Karpas-422 (cell line): ENCODE data around the gene ABCC2. TPM values are rescaled to one million over a fixed set of nuclear protein-coding genes. Genes with fewer than 3 reads are reported as not detected.

Experiments
- DNase-seq: peaks from one replicate; pipeline ENCODE4 v3.0.0-alpha.2; 2015
- H2AFZ ChIP-seq: fragments of 200-600 bp; sonication (generic); 2 replicates; pipeline ENCODE4 v1.6.1; 2014; ENCODE audit warnings: antibody characterized with exemption, low read length, mixed read lengths
- H3K27ac ChIP-seq: fragments of 200-600 bp; sonication (generic); 2 replicates; pipeline ENCODE4 v1.5.1; 2014; ENCODE audit warnings: mild to moderate bottlenecking, low read length, moderate library complexity
- H3K27me3 ChIP-seq: fragments of 200-600 bp; sonication (generic); 2 replicates; pipeline ENCODE4 v1.6.1; 2014; ENCODE audit warnings: low read length, mixed read lengths
- H3K36me3 ChIP-seq: fragments of 200-600 bp; sonication (generic); 2 replicates; pipeline ENCODE4 v1.6.1; 2014; ENCODE audit warnings: low read length, mixed read lengths; ENCODE audit not compliant: insufficient read depth
- H3K4me1 ChIP-seq: fragments of 200-600 bp; sonication (generic); 2 replicates; pipeline ENCODE4 v1.6.1; 2014; ENCODE audit warnings: mild to moderate bottlenecking, low read length, mixed read lengths
- H3K4me2 ChIP-seq: fragments of 200-600 bp; sonication (generic); 2 replicates; pipeline ENCODE4 v1.6.1; 2014; ENCODE audit warnings: low read length, low read depth, mild to moderate bottlenecking; ENCODE audit not compliant: poor library complexity, severe bottlenecking
- H3K4me3 ChIP-seq: fragments of 200-600 bp; sonication (generic); 2 replicates; pipeline ENCODE4 v1.5.1; 2014; ENCODE audit warnings: mild to moderate bottlenecking, antibody characterized with exemption, low read length, mixed read lengths
- H3K79me2 ChIP-seq: fragments of 200-600 bp; sonication (generic); 2 replicates; pipeline ENCODE4 v1.6.1; 2014; ENCODE audit warnings: mild to moderate bottlenecking, low read length, mixed read lengths
- H3K9ac ChIP-seq: fragments of 200-600 bp; sonication (generic); 2 replicates; pipeline ENCODE4 v1.6.0; 2014; ENCODE audit warnings: low read length
- H3K9me2 ChIP-seq: fragments of 200-600 bp; sonication (generic), shearing (Covaris generic); replicated peaks from 2 replicates; pipeline ENCODE4 v1.6.0; 2014; ENCODE audit warnings: mild to moderate bottlenecking, low read length, moderate library complexity; ENCODE audit not compliant: insufficient read depth
- H3K9me3 ChIP-seq: fragments of 300-700, 200-600 bp; sonication (generic); 2 replicates; pipeline ENCODE4 v1.6.1; 2014; ENCODE audit warnings: low read length, mixed read lengths
- H4K20me1 ChIP-seq: fragments of 200-600 bp; sonication (generic); 2 replicates; pipeline ENCODE4 v1.6.1; 2014; ENCODE audit warnings: mild to moderate bottlenecking, antibody characterized with exemption, low read length, low read depth; ENCODE audit not compliant: insufficient read depth
- total RNA-seq: library from RNA; depleted of rRNA; stranded (reverse); fragments of >200 nt; shearing (Covaris generic); gene quantifications from 2 replicates; pipeline ENCODE4 v1.2.3, GENCODE V29; 2014; ENCODE audit warnings: low replicate concordance

Gene ABCC2
- total RNA-seq, 1 experiment from 2014 or later = 0.07 TPM

- Histone ChIP-seq H3K36me3 (no peaks in the 10 kb centered on the region), H3K9ac (no peak overlapping the region), H4K20me1 (no peaks in the 10 kb centered on the region), H3K9me3 (no peaks in the 10 kb centered on the region), H3K27ac (no peak overlapping the region), H3K79me2 (no peaks in the 10 kb centered on the region), H3K4me3 (no peak overlapping the region), H2AFZ (no peak overlapping the region), H3K27me3 (no peaks in the 10 kb centered on the region), H3K4me2 (no peak overlapping the region), H3K9me2 (no peaks in the 10 kb centered on the region), H3K4me1 (no peaks in the 10 kb centered on the region; the same call in 1 of the 2 replicates)
- DNase-seq = no peak
These were observed 3.1 kb upstream of the ABCC2 start for GRCh38 chr10:99779335-99779734.

- Histone ChIP-seq H3K9me3 (no peaks in the 10 kb centered on the region), H3K4me3 (no peak overlapping the region), H3K27me3 (no peaks in the 10 kb centered on the region), H3K4me1 (no peaks in the 10 kb centered on the region; the same call in 1 of the 2 replicates), H3K27ac (no peak overlapping the region), H2AFZ (no peak overlapping the region), H3K4me2 (no peak overlapping the region), H3K79me2 (no peaks in the 10 kb centered on the region), H3K9me2 (no peaks in the 10 kb centered on the region), H3K36me3 (no peaks in the 10 kb centered on the region), H3K9ac (no peak overlapping the region), H4K20me1 (no peaks in the 10 kb centered on the region)
- no peak for DNase-seq
These were observed 558 bp upstream of the ABCC2 start for GRCh38 chr10:99781734-99782429.

- Histone ChIP-seq H3K27me3 (no peaks in the 10 kb centered on the region), H3K9ac (no peak overlapping the region), H2AFZ (no peak overlapping the region), H4K20me1 (no peaks in the 10 kb centered on the region), H3K4me2 (no peak overlapping the region), H3K36me3 (no peaks in the 10 kb centered on the region), H3K4me3 (no peak overlapping the region), H3K4me1 (no peaks in the 10 kb centered on the region), H3K79me2 (no peaks in the 10 kb centered on the region), H3K27ac (no peak overlapping the region), H3K9me2 (no peaks in the 10 kb centered on the region), H3K9me3 (no peaks in the 10 kb centered on the region)
- DNase-seq = no peak
These were observed 1.7 kb downstream of the ABCC2 start for GRCh38 chr10:99784016-99784726.

GRCh38 chr10:99784727-99785441 lies 2.4 kb downstream of the ABCC2 start:
- Histone ChIP-seq H2AFZ (no peak overlapping the region), H3K79me2 (no peaks in the 10 kb centered on the region)

GRCh38 chr10:99785646-99786045 lies 3.2 kb downstream of the ABCC2 start:
- H3K9me3 ChIP-seq = no peaks in the 10 kb centered on the region
- no peaks in the 10 kb centered on the region for H3K4me1 ChIP-seq
- H3K36me3 ChIP-seq = no peaks in the 10 kb centered on the region
- no peaks in the 10 kb centered on the region for H3K79me2 ChIP-seq
- no peaks in the 10 kb centered on the region for H3K27me3 ChIP-seq
- H3K9ac ChIP-seq = no peak overlapping the region
- no peaks in the 10 kb centered on the region for H3K9me2 ChIP-seq
- H3K4me3 ChIP-seq = no peak overlapping the region
- no peaks in the 10 kb centered on the region for H4K20me1 ChIP-seq
- H3K4me2 ChIP-seq = no peak overlapping the region
- H3K27ac ChIP-seq = no peak overlapping the region
- no peak for DNase-seq
- no peak overlapping the region for H2AFZ ChIP-seq

More at GRCh38 chr10:99784727-99785441, 2.4 kb downstream of the ABCC2 start:
- no peak overlapping the region for H3K4me3 ChIP-seq
- no peak for DNase-seq
- H3K27me3 ChIP-seq = no peaks in the 10 kb centered on the region
- H3K27ac ChIP-seq = no peak overlapping the region
- H4K20me1 ChIP-seq = no peaks in the 10 kb centered on the region
- H3K4me2 ChIP-seq = no peak overlapping the region
- no peaks in the 10 kb centered on the region for H3K9me3 ChIP-seq
- H3K9ac ChIP-seq = no peak overlapping the region
- H3K9me2 ChIP-seq = no peaks in the 10 kb centered on the region
- H3K36me3 ChIP-seq = no peaks in the 10 kb centered on the region
- H3K4me1 ChIP-seq = no peaks in the 10 kb centered on the region

- no peaks in the 10 kb centered on the region for H3K4me1 ChIP-seq
- no peak overlapping the region for H3K9ac ChIP-seq
- H2AFZ ChIP-seq = no peak overlapping the region
- no peaks in the 10 kb centered on the region for H4K20me1 ChIP-seq
- no peaks in the 10 kb centered on the region for H3K79me2 ChIP-seq
- H3K9me2 ChIP-seq = no peaks in the 10 kb centered on the region
- no peaks in the 10 kb centered on the region for H3K36me3 ChIP-seq
- no peak overlapping the region for H3K4me3 ChIP-seq
- DNase-seq = no peak
- no peak overlapping the region for H3K27ac ChIP-seq
- H3K27me3 ChIP-seq = no peaks in the 10 kb centered on the region
- H3K4me2 ChIP-seq = no peak overlapping the region
- H3K9me3 ChIP-seq = no peaks in the 10 kb centered on the region
These were observed 4.9 kb downstream of the ABCC2 start for GRCh38 chr10:99787311-99787710.

- H3K4me2 ChIP-seq = no peak overlapping the region
- no peak overlapping the region for H3K9ac ChIP-seq
- H2AFZ ChIP-seq = no peak overlapping the region
- no peaks in the 10 kb centered on the region for H4K20me1 ChIP-seq
- no peaks in the 10 kb centered on the region for H3K36me3 ChIP-seq
- H3K9me3 ChIP-seq = no peaks in the 10 kb centered on the region
- no peaks in the 10 kb centered on the region for H3K27me3 ChIP-seq
- H3K27ac ChIP-seq = no peak overlapping the region
- DNase-seq = no peak
- H3K9me2 ChIP-seq = no peaks in the 10 kb centered on the region
- H3K4me1 ChIP-seq = no peaks in the 10 kb centered on the region
- H3K4me3 ChIP-seq = no peak overlapping the region
- H3K79me2 ChIP-seq = no peaks in the 10 kb centered on the region
These were observed 5.5 kb downstream of the ABCC2 start for GRCh38 chr10:99787782-99788445.
